Nephron progenitor cell (in vitro differentiated cells): ENCODE data around the gene PIP5K1B.

Experiments
- DNase-seq: peaks from one replicate; pipeline ENCODE4 v3.0.0; 2021
- H3K27ac Mint-ChIP-seq: 2 replicates; pipeline ENCODE4 v1.8.0; 2021; ENCODE audit warnings: mild to moderate bottlenecking, moderate library complexity, mixed read lengths
- H3K27me3 Mint-ChIP-seq: 2 replicates; pipeline ENCODE4 v1.8.0; 2021; ENCODE audit warnings: mild to moderate bottlenecking, low read depth, mixed read lengths; ENCODE audit not compliant: poor library complexity
- H3K36me3 Mint-ChIP-seq: 2 replicates; pipeline ENCODE4 v1.8.0; 2021; ENCODE audit warnings: low read depth, mixed read lengths
- H3K4me1 Mint-ChIP-seq: 2 replicates; pipeline ENCODE4 v1.8.0; 2021; ENCODE audit warnings: mixed read lengths
- H3K4me3 Mint-ChIP-seq: 2 replicates; pipeline ENCODE4 v1.8.0; 2021; ENCODE audit warnings: mild to moderate bottlenecking, moderate library complexity, mixed read lengths
- H3K9me3 Mint-ChIP-seq: 2 replicates; pipeline ENCODE4 v1.8.0; 2021; ENCODE audit warnings: mild to moderate bottlenecking, moderate library complexity, mixed read lengths
- TF ChIP-seq, protein P1 (sequence below): fragments of 200-600 bp; sonication (generic); IDR thresholded peaks from 2 replicates; pipeline ENCODE4 v1.5.0; 2021; ENCODE audit warnings: antibody characterized with exemption

Gene PIP5K1B

DNA sequence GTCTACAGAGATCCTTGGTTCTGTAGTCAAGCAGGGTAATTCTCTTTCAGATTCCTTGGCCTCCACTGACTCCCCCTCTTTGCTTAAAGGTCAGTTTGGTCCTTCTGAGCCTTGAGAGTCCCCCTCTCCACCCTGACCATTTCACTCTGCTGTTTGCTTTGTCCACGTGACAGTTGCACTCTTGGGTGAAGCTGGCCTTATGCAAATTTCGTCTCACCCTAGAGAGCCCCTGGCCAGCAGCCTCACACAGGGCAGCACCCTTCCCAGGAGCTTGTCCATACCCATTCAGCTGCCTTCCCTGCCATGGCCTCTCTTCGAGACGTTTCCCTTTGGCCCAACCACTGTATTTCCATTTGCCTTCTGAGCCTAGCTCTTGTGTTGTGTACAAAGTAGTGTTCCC lies 245.1 kb downstream of the PIP5K1B start:
- TF ChIP-seq, protein P1, sequence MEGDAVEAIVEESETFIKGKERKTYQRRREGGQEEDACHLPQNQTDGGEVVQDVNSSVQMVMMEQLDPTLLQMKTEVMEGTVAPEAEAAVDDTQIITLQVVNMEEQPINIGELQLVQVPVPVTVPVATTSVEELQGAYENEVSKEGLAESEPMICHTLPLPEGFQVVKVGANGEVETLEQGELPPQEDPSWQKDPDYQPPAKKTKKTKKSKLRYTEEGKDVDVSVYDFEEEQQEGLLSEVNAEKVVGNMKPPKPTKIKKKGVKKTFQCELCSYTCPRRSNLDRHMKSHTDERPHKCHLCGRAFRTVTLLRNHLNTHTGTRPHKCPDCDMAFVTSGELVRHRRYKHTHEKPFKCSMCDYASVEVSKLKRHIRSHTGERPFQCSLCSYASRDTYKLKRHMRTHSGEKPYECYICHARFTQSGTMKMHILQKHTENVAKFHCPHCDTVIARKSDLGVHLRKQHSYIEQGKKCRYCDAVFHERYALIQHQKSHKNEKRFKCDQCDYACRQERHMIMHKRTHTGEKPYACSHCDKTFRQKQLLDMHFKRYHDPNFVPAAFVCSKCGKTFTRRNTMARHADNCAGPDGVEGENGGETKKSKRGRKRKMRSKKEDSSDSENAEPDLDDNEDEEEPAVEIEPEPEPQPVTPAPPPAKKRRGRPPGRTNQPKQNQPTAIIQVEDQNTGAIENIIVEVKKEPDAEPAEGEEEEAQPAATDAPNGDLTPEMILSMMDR, result no peak
- H3K9me3 Mint-ChIP-seq, result no peaks in the 10 kb centered on the region
- no peak for DNase-seq
- H3K27me3 Mint-ChIP-seq, result peaks cover 3% of the 10 kb centered on the region
- peaks cover 4% of the 10 kb centered on the region for H3K36me3 Mint-ChIP-seq
- H3K27ac Mint-ChIP-seq, result no peak overlapping the region
- H3K4me1 Mint-ChIP-seq, result peaks cover 57% of the 10 kb centered on the region
- peak overlapping the region; percentile 5 for H3K4me3 Mint-ChIP-seq

DNA sequence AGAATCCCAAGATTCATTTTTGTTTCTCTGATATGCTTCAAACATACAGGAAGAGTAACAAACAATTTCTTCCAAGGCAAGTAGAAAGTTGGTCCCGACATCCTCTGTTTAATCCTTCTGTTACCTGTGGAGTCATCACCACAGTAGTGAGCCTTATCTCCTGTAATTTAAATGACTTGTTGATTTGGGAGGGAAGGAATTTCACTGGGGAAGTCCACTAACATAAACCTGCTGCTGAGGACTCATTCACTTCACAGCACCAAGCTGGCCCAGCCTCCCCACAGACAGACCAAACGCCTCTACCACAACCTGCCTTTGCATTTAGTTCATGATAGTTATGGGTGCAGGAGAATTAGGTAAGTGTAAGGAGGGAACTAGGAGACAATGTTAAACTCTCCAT lies 245.6 kb downstream of the PIP5K1B start:
- Mint-ChIP-seq H3K4me3 (no peak overlapping the region), H3K36me3 (peaks cover 4% of the 10 kb centered on the region), H3K27me3 (peaks cover 3% of the 10 kb centered on the region), H3K4me1 (peaks cover 62% of the 10 kb centered on the region), H3K9me3 (no peaks in the 10 kb centered on the region), H3K27ac (no peak overlapping the region)
- no peak for DNase-seq
- TF ChIP-seq, protein P1, result no peak

DNA sequence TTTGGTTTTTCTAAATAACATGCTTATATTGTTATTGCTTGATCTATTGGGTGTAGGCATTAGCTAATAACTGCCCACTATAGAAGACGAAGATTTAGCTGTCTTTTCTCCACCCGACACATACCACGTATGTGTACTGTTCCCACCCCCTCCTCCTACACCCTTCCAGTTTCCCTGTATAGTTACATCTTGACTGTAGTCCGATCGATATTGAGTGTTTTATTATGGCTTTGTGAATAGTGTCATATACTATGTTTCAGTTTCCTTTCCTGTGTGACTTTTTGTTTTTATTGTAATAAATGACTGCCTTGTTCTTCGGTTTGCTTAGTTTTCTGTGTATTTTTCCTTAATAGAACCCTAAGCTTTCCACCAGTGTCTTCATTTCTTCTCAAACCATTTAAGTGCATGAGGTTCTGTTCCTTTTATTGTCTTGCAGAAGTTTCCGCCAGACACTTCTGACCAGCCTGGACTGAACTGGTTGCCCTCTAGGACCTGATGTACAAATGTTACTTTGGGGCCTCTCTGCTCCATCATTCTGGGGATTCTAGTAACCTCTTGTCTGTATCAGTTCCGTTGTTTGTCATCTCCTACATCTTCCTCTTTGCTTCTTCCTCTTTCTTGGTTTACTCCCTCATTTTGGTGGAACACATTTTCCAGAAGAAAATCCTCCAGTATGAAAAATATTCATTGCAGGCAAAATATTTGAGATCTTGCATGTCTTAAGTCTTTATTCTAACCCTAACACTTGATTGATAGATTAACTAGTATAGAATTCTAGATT lies 247.0 kb downstream of the PIP5K1B start:
- DNase-seq, result no peak
- TF ChIP-seq, protein P1, result no peak
- no peak overlapping the region for H3K4me3 Mint-ChIP-seq
- H3K36me3 Mint-ChIP-seq, result peaks cover 7% of the 10 kb centered on the region
- H3K9me3 Mint-ChIP-seq, result peaks cover 7% of the 10 kb centered on the region
- peaks cover 58% of the 10 kb centered on the region for H3K4me1 Mint-ChIP-seq
- H3K27me3 Mint-ChIP-seq, result peaks cover 3% of the 10 kb centered on the region
- H3K27ac Mint-ChIP-seq, result no peak overlapping the region

DNA sequence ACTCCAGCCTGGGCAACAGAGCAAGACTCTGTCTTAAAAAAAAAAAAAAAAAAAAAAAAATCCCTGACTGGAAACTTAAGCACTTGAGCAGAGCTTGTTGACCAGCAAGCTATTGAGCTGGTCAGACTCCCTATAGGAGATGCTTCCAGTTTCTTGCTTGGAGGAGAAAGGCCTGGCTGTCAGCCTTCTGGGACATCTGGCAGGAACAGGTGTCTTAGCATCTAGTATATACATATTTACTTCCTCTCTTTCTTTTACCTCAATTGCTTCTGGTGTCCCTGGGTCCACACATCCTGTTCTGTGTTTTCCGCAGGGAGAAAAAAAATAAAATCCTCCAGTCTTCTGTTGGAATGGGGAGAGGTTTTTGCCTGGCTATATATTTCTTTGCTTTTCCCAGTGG lies 248.7 kb downstream of the PIP5K1B start:
- H3K27me3 Mint-ChIP-seq, result peaks cover 3% of the 10 kb centered on the region
- peaks cover 50% of the 10 kb centered on the region for H3K4me1 Mint-ChIP-seq
- TF ChIP-seq, protein P1, result no peak
- H3K9me3 Mint-ChIP-seq, result peaks cover 21% of the 10 kb centered on the region
- no peak overlapping the region for H3K27ac Mint-ChIP-seq
- no peak for DNase-seq
- peaks cover 16% of the 10 kb centered on the region for H3K36me3 Mint-ChIP-seq
- H3K4me3 Mint-ChIP-seq, result no peak overlapping the region

DNA sequence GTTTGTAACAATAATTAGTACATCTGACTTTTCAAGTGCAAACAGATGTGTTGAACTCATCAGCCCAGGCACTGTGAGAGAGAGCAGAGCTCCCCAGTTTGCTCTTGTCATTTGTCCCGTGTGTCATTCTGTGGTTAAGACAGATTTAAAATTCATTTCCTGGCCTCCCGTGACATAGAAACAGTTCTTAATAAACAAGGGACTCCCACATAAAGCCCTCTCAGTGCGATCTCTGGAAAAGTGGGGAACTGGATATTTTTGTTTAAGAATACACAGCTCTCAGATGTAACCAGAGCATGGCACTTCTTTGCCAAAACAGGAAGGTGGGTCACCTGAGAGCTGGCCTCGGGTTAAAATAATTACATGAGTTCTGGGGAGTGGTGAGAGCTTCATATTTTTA lies 250.3 kb downstream of the PIP5K1B start:
- no peak overlapping the region for H3K27ac Mint-ChIP-seq
- peaks cover 27% of the 10 kb centered on the region for H3K36me3 Mint-ChIP-seq
- H3K4me1 Mint-ChIP-seq, result peaks cover 36% of the 10 kb centered on the region
- TF ChIP-seq, protein P1, result no peak
- no peak for DNase-seq
- H3K27me3 Mint-ChIP-seq, result peaks cover 3% of the 10 kb centered on the region
- H3K4me3 Mint-ChIP-seq, result no peak overlapping the region
- peaks cover 33% of the 10 kb centered on the region for H3K9me3 Mint-ChIP-seq

DNA sequence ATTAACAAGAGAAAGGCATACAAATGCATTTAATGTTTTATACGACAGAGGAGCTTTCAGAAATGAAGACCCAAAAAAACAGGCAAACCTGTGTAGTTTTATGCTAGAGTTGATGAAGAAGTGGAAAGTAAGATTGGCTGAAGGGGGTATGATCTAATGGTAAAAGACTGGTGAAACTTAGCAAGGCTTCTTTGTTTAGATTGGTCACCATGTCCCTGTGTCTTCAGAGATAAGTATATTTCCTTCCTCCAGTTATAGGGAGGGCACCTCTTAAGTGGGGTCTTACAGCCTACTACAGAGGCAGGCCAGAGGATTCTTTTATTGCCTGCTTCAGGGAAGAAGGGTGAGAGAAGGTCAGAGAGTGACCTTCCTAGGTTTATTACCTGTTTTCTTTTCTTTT lies 252.4 kb downstream of the PIP5K1B start:
- Mint-ChIP-seq H3K9me3 (peaks cover 46% of the 10 kb centered on the region), H3K27me3 (peaks cover 3% of the 10 kb centered on the region), H3K27ac (peak overlapping the region; percentile 29), H3K36me3 (peaks cover 40% of the 10 kb centered on the region), H3K4me3 (no peak overlapping the region), H3K4me1 (peaks cover 22% of the 10 kb centered on the region)
- TF ChIP-seq, protein P1, result no peak
- no peak for DNase-seq
